Natural killer cell (primary cell): ENCODE data around the gene FXYD6. TPM values are rescaled to one million over a fixed set of nuclear protein-coding genes. Genes with fewer than 3 reads are reported as not detected.

Experiments
- ATAC-seq, 3 donors: fragments of 150-1000 bp in 2 of 3; fragments of 200-7000 bp in 1 of 3; cut with Tn5 transposase; 1 replicate in 1 of 3; 2 replicates in 2 of 3; pipeline ENCODE4 v1.10.0; 2021; ENCODE audit warnings: mild to moderate bottlenecking in 2 of 3, moderate library complexity in 2 of 3
- DNase-seq, 2 donors: peaks; one replicate each; pipeline versions ENCODE4 v3.0.0 to v3.0.0-alpha.2; 2013 to 2021; ENCODE audit warnings: mixed read lengths in 1 of 2
- H3K27ac ChIP-seq: one replicate; pipeline ENCODE4 v1.5.1; 2013; ENCODE audit warnings: mild to moderate bottlenecking, low read length
- H3K27me3 ChIP-seq: one replicate; pipeline ENCODE4 v1.6.1; 2013; ENCODE audit warnings: low read length; ENCODE audit not compliant: control insufficient read depth, insufficient read depth
- H3K36me3 ChIP-seq: one replicate; pipeline ENCODE4 v1.6.1; 2013; ENCODE audit warnings: low read length; ENCODE audit not compliant: control insufficient read depth, insufficient read depth
- H3K4me1 ChIP-seq: one replicate; pipeline ENCODE4 v1.6.1; 2013; ENCODE audit warnings: low read length; ENCODE audit not compliant: control insufficient read depth, insufficient read depth
- H3K4me3 ChIP-seq: one replicate; pipeline ENCODE4 v1.5.1; 2013; ENCODE audit warnings: low read length
- H3K9me3 ChIP-seq: one replicate; pipeline ENCODE4 v1.6.1; 2013; ENCODE audit warnings: low read length; ENCODE audit not compliant: control insufficient read depth, insufficient read depth
- H3K27ac Mint-ChIP-seq, 2 donors: one replicate each; pipeline ENCODE4 v1.8.0; 2022; ENCODE audit warnings: mild to moderate bottlenecking in 2 of 2, mixed read lengths in 2 of 2, moderate library complexity in 1 of 2
- H3K27me3 Mint-ChIP-seq, 2 donors: one replicate each; pipeline ENCODE4 v1.8.0; 2022; ENCODE audit warnings: low read depth in 2 of 2, mixed read lengths in 2 of 2
- H3K36me3 Mint-ChIP-seq: one replicate; pipeline ENCODE4 v1.8.0; 2022; ENCODE audit warnings: mixed read lengths
- H3K4me1 Mint-ChIP-seq, 2 donors: one replicate each; pipeline ENCODE4 v1.8.0; 2022; ENCODE audit warnings: mixed read lengths in 2 of 2
- H3K4me3 Mint-ChIP-seq: one replicate; pipeline ENCODE4 v1.8.0; 2022; ENCODE audit warnings: mild to moderate bottlenecking, moderate library complexity, mixed read lengths
- H3K9me3 Mint-ChIP-seq, 2 donors: one replicate each; pipeline ENCODE4 v1.8.0; 2022; ENCODE audit warnings: mixed read lengths in 2 of 2
- WGBS: methylation state at CpG from one replicate; pipeline ENCODE4 v1.1.7; 2013; ENCODE audit warnings: missing lambda C conversion rate; ENCODE audit not compliant: insufficient coverage; 5-methylcytosine and 5-hydroxymethylcytosine counted together
- intact Hi-C: fragments of 100-400 bp; cut with micrococcal nuclease; formaldehyde crosslinking; loops from one replicate; pipeline ENCODE4 v1.14.2; 2022
- total RNA-seq, 4 donors: library from RNA; stranded (reverse); fragments of 120-200 nt in 1 of 4; gene quantifications; one replicate each; pipeline versions ENCODE4 v1.2.3 to v1.2.4, GENCODE V29; 2013 to 2022
- TF ChIP-seq, protein P1 (sequence below): fragments of 200-600 bp; IDR thresholded peaks from one replicate; pipeline ENCODE4 v1.8.0; 2022; ENCODE audit warnings: antibody characterized with exemption

The FXYD6 gene
- total RNA-seq, 3 donors from 2014 or later (not counting 1 experiment from before 2014, with no cell fraction given), result 0.20 to 0.90 TPM; not detected in 1

DNA sequence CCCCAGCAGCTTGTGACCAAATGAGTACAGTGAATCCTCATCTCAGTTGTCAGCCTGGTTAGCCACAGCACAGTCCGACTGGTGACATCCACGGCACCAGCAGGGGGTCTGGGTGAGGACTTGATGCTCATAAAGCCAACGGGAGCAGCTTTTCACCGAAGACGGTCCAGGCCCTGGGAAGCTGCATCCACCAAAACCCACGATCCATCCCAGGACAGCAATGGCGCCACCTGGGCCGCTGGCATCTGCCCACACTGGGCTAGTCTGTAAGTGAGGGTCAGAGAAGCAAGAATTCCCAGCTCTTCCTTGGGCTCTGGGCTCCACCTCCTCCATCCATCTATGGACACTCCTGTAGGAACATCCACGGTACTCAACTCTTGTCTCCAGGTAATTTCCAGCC, 25.1 kb upstream of the FXYD6 start:
- Mint-ChIP-seq H3K36me3 (no peaks in the 10 kb centered on the region), H3K4me1 (peaks cover 0 to 5% of the 10 kb centered on the region in 2 donors), H3K9me3 (no peaks in the 10 kb centered on the region), H3K4me3 (no peak overlapping the region), H3K27ac (no peak overlapping the region), H3K27me3 (peaks cover under 1 to 5% of the 10 kb centered on the region in 2 donors)
- no peaks in the 10 kb centered on the region for H3K27me3 ChIP-seq
- no peak overlapping the region for H3K4me3 ChIP-seq
- no peaks in the 10 kb centered on the region for H3K36me3 ChIP-seq
- TF ChIP-seq, protein P1, sequence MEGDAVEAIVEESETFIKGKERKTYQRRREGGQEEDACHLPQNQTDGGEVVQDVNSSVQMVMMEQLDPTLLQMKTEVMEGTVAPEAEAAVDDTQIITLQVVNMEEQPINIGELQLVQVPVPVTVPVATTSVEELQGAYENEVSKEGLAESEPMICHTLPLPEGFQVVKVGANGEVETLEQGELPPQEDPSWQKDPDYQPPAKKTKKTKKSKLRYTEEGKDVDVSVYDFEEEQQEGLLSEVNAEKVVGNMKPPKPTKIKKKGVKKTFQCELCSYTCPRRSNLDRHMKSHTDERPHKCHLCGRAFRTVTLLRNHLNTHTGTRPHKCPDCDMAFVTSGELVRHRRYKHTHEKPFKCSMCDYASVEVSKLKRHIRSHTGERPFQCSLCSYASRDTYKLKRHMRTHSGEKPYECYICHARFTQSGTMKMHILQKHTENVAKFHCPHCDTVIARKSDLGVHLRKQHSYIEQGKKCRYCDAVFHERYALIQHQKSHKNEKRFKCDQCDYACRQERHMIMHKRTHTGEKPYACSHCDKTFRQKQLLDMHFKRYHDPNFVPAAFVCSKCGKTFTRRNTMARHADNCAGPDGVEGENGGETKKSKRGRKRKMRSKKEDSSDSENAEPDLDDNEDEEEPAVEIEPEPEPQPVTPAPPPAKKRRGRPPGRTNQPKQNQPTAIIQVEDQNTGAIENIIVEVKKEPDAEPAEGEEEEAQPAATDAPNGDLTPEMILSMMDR, result no peak
- H3K4me1 ChIP-seq, result peaks cover 12% of the 10 kb centered on the region
- no peak overlapping the region for H3K27ac ChIP-seq
- H3K9me3 ChIP-seq, result no peaks in the 10 kb centered on the region
- intact Hi-C loops, result no loop called here
- 94% methylated on average over 9 of the region's 9 CpGs for WGBS
- ATAC-seq (no peak), DNase-seq (no peak)

DNA sequence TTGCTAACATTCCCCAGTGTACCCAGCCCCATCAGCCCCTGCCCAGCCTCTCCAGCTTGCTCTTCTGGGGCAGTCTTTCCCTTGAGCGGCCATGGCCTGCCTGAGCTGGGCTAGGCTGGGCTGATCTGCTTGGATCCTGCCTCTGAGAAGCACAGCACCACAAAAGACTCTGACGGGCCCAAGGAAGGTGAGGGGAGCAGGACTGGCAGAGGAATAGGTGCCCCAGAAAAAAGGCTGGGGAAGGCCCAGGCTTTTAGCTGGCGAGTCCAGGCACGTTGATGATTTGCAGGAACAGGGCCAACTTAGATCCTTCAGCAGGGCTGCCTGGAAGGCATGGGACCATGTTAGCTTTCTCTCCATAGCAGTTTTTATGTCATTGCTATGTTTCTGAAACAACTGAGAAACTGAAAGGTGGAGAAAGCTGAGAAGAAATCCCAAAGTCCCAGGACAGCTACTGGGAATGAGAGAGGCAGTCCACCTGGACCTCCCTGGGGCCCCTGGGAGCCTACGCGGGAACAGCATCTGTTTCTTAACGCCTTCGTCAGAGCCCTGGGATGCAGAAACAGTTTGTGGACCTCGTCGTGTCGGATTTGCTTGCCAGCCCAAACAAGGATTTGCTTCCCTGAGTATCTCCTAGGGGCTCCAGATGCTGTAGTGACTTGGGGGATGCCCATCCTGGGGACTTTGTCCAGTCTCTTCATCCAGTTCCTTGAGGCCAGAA, 24.4 kb upstream of the FXYD6 start:
- 94% methylated on average over 11 of the region's 11 CpGs for WGBS
- DNase-seq, result no peak
- peaks cover 0 to 5% of the 10 kb centered on the region in 2 donors for H3K4me1 Mint-ChIP-seq
- peaks cover 5 to 13% of the 10 kb centered on the region in 2 donors for H3K27me3 Mint-ChIP-seq
- no peak for ATAC-seq
- H3K9me3 Mint-ChIP-seq, result no peaks in the 10 kb centered on the region
- Histone ChIP-seq H3K4me3 (no peak overlapping the region), H3K36me3 (no peaks in the 10 kb centered on the region), H3K4me1 (peaks cover 12% of the 10 kb centered on the region), H3K27me3 (no peaks in the 10 kb centered on the region), H3K27ac (no peak overlapping the region), H3K9me3 (no peaks in the 10 kb centered on the region)
- H3K4me3 Mint-ChIP-seq, result no peak overlapping the region
- no peak overlapping the region for H3K27ac Mint-ChIP-seq
- TF ChIP-seq, protein P1, result no peak
- no peaks in the 10 kb centered on the region for H3K36me3 Mint-ChIP-seq
- intact Hi-C loops, result no loop called here

DNA sequence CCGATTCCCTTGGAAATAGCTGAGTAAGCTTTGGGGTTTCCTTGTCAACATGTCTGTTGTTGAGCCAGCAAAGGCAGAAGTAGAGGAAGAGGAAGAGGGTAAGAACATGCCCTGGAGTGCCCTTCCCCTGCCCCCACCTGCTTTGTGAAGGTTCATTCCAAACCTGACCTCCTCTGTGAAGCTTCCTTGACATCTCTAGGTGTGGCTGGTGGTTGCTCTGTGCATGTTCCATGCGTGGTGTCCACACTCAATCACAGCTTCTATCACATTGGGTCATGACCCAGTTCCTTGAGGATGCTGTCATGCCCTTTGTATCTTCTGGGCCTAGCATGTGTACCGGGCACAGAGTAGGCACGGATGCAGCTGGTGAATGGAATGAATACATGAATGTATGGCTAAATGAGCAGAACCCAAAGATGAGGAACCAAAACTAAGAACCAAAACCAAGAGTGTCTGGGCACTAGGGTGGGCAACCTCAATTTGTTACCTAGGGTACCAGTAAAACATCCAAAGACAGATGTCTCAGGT, 23.7 kb upstream of the FXYD6 start:
- H3K9me3 ChIP-seq, result no peaks in the 10 kb centered on the region
- H3K27ac ChIP-seq, result no peak overlapping the region
- Mint-ChIP-seq H3K4me3 (no peak overlapping the region), H3K9me3 (no peaks in the 10 kb centered on the region), H3K4me1 (peaks cover 0 to 5% of the 10 kb centered on the region in 2 donors), H3K27me3 (peaks cover 5 to 16% of the 10 kb centered on the region in 2 donors), H3K27ac (no peak overlapping the region), H3K36me3 (no peaks in the 10 kb centered on the region)
- TF ChIP-seq, protein P1, result no peak
- no peaks in the 10 kb centered on the region for H3K36me3 ChIP-seq
- H3K27me3 ChIP-seq, result no peaks in the 10 kb centered on the region
- intact Hi-C loops, result no loop called here
- H3K4me3 ChIP-seq, result no peak overlapping the region
- 47% methylated on average over 4 of the region's 4 CpGs for WGBS
- peaks cover 12% of the 10 kb centered on the region for H3K4me1 ChIP-seq
- DNase-seq, result no peak
- ATAC-seq, result no peak
